AG10803 (cell line): ENCODE data around the gene TMEM132D.

Experiments
- DNase-seq: peaks from one replicate; pipeline ENCODE4 v3.0.0; 2010; ENCODE audit warnings: low read depth
- H3K4me3 ChIP-seq: 2 replicates; pipeline ENCODE4 v1.5.1; 2011; ENCODE audit warnings: mild to moderate bottlenecking, low read length, control low read depth
- CTCF ChIP-seq: conservative IDR thresholded peaks from 2 replicates; pipeline ENCODE4 v1.5.1; 2011; ENCODE audit warnings: mild to moderate bottlenecking, low read length, control low read depth, inconsistent platforms

TMEM132D gene

GRCh38 chr12:129861951-129862350, 41.9 kb downstream of the TMEM132D start:
- no peak for DNase-seq
- TF ChIP-seq CTCF = no peak
- H3K4me3 ChIP-seq = no peak overlapping the region

GRCh38 chr12:129854591-129854990, 49.2 kb downstream of the TMEM132D start:
- no peak for DNase-seq
- no peak for TF ChIP-seq CTCF
- no peak overlapping the region for H3K4me3 ChIP-seq

- no peak for TF ChIP-seq CTCF
- H3K4me3 ChIP-seq = no peak overlapping the region
- DNase-seq = no peak
These were observed 52.5 kb downstream of the TMEM132D start for GRCh38 chr12:129851296-129851695.

GRCh38 chr12:129848876-129849275, 54.9 kb downstream of the TMEM132D start:
- no peak for DNase-seq
- no peak overlapping the region for H3K4me3 ChIP-seq
- TF ChIP-seq CTCF = no peak

GRCh38 chr12:129847063-129847462, 56.8 kb downstream of the TMEM132D start:
- no peak for DNase-seq
- no peak for TF ChIP-seq CTCF
- H3K4me3 ChIP-seq = no peak overlapping the region

GRCh38 chr12:129844662-129845220, 59.1 kb downstream of the TMEM132D start:
- DNase-seq = no peak
- no peak for TF ChIP-seq CTCF
- no peak overlapping the region for H3K4me3 ChIP-seq

- TF ChIP-seq CTCF = no peak
- H3K4me3 ChIP-seq = no peak overlapping the region
- no peak for DNase-seq
These were observed 62.6 kb downstream of the TMEM132D start for GRCh38 chr12:129841251-129841650.
